Epithelial cell of esophagus (primary cell): ENCODE data around the gene CCKAR.

Experiments
- DNase-seq: peaks from one replicate; pipeline ENCODE4 v3.0.0; 2010; ENCODE audit warnings: low read depth
- H3K4me3 ChIP-seq: 2 replicates; pipeline ENCODE4 v1.5.1; 2011; ENCODE audit warnings: mild to moderate bottlenecking, low read length, control low read depth
- TF ChIP-seq, protein P1 (sequence below): IDR thresholded peaks from 2 replicates; pipeline ENCODE4 v1.5.1; 2011; ENCODE audit warnings: low read depth, mild to moderate bottlenecking, low read length, control low read depth, inconsistent platforms; ENCODE audit not compliant: insufficient read depth; ENCODE audit errors: missing control alignments

The CCKAR gene

DNA sequence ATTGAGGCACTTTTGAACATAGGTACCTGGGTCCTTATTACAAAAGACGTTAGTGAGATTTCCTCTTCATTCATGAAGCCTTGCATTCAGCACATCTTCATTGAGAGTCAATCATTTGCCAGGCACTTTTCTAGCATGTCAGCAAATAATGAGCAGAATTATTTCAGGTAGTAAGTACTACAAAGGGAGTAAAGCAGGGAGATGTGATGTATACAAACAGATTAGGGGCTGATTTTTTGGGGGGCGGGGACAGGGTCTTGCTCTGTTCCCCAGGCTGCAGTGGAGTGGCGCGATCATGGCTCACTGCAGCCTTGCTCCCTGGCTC lies 638 bp upstream of the CCKAR start:
- no peak for DNase-seq
- TF ChIP-seq, protein P1, sequence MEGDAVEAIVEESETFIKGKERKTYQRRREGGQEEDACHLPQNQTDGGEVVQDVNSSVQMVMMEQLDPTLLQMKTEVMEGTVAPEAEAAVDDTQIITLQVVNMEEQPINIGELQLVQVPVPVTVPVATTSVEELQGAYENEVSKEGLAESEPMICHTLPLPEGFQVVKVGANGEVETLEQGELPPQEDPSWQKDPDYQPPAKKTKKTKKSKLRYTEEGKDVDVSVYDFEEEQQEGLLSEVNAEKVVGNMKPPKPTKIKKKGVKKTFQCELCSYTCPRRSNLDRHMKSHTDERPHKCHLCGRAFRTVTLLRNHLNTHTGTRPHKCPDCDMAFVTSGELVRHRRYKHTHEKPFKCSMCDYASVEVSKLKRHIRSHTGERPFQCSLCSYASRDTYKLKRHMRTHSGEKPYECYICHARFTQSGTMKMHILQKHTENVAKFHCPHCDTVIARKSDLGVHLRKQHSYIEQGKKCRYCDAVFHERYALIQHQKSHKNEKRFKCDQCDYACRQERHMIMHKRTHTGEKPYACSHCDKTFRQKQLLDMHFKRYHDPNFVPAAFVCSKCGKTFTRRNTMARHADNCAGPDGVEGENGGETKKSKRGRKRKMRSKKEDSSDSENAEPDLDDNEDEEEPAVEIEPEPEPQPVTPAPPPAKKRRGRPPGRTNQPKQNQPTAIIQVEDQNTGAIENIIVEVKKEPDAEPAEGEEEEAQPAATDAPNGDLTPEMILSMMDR: no peak
- no peak overlapping the region for H3K4me3 ChIP-seq

DNA sequence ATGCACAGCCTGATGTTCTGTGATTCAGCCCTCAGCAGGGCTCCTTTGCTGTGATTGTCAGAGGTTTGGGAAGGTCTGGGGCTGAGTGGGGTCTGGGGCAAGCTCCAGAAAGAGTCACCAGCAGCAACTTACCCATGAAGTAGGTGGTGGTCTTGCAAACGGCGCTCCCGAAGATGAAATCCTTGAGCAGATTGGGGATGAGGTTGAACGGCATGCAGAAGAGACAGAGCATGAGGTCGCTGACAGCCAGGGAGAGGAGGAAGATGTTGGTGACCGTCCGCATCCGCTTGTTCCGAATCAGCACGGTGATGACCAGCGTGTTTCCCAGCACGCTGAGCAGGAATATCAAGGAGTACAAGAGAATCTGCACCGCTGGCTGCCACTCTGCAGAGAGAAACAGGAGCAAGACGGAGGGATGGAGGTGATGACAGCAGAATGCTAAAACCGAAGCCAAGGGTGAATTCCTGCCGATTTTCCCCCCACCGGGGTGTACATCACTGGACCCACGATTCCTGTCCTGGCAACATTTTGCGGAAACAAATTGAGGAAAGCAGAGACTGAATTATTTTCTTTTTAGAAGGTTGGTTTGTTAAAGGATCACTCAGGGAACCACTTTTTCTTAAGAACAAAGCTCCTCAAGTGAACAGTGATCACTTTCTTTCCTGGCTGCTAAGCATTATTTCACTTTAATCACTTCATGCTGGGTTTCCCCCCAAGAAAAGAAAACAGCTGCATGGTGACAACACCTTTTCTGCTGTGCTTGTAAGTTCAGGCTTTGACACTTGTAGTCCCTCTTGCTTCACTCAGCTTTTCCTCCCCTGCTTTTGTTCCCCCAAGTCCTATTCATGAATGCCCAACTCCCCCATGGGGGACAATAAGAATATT lies 941 bp downstream of the CCKAR start:
- DNase-seq: no peak
- TF ChIP-seq, protein P1: no peak
- H3K4me3 ChIP-seq: no peak overlapping the region

DNA sequence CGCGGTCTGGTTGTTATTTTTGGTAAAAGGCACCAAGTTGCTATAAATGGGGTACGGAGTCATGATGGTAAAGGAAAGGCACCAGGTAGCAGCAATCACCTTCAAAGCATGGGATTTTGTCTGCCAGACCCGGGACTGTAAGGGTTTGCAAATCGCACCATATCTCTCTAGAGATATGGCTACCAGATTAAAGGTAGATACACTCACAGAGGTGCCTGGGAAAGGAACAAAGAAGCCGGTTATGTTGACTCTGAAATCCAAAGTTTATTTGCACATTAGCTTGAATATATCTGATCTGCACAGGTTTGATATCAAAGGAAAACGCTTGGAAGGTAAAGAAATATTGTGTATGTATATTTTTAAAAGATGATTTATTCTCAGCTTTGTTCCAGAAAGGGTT lies 4.6 kb downstream of the CCKAR start:
- no peak for DNase-seq
- H3K4me3 ChIP-seq: no peak overlapping the region
- TF ChIP-seq, protein P1: no peak

DNA sequence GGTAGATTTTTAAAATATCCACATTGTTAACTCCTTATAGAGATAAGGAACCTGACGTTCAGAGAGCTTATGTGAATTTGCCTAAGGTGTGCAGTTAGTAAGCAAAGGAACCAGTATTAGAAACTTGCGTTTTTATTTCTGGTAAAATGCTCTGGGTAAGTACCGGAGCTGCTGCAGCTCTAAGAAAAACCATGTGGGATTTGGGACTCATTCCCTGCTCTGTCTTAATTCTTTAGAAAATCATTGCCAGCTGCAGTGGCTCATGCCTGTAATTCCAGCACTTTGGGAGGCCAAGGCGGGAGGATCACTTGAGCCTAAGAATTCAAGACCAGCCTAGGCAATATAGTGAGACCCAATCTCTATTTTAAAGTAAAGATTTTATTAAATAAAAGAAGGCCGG lies 5.8 kb downstream of the CCKAR start:
- TF ChIP-seq, protein P1: no peak
- DNase-seq: no peak
- no peak overlapping the region for H3K4me3 ChIP-seq

DNA sequence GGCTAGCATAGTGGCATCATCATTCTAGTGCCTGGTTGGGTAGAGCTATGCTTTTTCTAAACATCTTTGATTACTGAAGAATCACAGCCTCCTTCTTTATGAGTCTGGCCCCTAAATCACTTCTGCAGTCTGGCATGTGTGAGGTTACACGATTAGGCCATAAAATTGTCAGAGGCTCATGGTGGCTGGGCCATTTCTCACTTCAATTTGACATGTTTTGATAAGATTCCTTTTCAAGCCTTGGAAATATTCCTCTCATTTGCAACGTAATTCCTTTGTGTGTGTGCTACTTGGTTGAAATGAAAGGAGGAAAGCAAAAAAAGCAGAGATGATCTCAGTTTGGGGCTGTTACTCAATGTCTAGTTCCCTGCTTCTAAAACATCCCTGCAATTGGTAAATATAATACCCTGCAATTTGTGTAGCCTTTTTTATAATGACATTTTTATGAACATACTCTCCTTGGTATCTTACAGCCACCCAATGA lies 6.2 kb downstream of the CCKAR start:
- TF ChIP-seq, protein P1: no peak
- no peak overlapping the region for H3K4me3 ChIP-seq
- DNase-seq: no peak

DNA sequence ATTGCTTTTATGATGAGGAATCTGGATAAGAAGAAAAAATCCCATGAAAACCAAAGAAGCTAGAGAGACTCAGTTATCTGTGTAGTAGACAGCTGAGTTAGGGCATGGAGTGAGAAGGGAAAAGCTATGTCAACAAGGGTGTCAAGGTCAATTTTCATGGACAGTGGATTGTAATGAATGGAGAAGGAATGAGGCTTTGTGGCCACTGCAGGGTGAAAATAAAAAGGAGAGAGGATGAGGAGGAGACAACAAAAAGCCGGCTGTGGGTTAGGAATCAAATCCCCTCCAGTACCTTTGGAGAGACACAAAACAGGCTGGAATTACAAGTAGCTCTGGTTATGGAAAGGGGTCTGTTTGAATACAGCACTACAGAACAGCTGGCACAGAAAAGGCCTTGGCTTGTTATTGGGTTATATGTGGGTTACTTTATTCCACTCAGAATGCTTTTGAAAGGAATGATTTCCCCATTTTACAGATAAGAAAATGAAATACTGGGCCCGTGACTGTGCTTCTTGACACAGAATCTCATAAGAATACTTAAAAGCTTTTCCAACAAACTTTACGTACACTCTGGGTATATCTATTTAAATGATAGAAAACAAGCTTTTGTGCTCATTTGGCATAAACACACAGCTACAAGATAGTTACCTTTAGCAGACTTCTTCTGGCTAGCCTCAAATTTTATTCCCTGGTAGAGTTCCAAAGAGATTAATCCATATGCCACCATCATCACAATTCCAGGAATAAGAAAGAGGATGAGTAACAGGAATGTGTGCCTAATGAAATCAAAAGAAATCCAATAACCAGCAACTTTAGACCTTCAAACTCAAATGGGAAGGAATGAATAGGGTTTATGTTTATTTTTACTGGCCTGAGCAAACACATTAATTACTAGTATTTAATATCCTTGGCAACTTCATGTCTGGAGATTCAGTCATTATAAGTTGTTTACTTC lies 7.5 kb downstream of the CCKAR start:
- DNase-seq: no peak
- H3K4me3 ChIP-seq: no peak overlapping the region
- TF ChIP-seq, protein P1: no peak
